Smooth muscle cell (in vitro differentiated cells): ENCODE measurements around the gene LRRC74A. TPM values are rescaled to one million over a fixed set of nuclear protein-coding genes. Genes with fewer than 3 reads are reported as not detected.

ENCODE experiments used
- DNase-seq: peaks from one replicate; lab custom pipeline; 2025; ENCODE audit not compliant: unreplicated experiment; lab: John Stamatoyannopoulos, UW
- H2AFZ ChIP-seq: fragments of 200-600 bp; sonication (generic); 2 replicates; pipeline ENCODE4 v1.6.0; 2016; ENCODE audit warnings: antibody characterized with exemption, low read depth, mild to moderate bottlenecking
- H3F3A ChIP-seq: fragments of 200-600 bp; sonication (generic); 2 replicates; pipeline ENCODE4 v1.6.0; 2017; ENCODE audit warnings: antibody characterized with exemption, low read depth
- H3K27ac ChIP-seq: fragments of 200-600 bp; sonication (generic); 2 replicates; pipeline ENCODE4 v1.5.1; 2016; ENCODE audit warnings: low read depth, mild to moderate bottlenecking
- H3K27me3 ChIP-seq: fragments of 200-600 bp; sonication (generic); 2 replicates; pipeline ENCODE4 v1.6.1; 2016; ENCODE audit warnings: low read depth, mild to moderate bottlenecking
- H3K36me3 ChIP-seq: fragments of 200-600 bp; sonication (generic); 2 replicates; pipeline ENCODE4 v1.5.1; 2016; ENCODE audit warnings: low read depth
- H3K4me1 ChIP-seq: fragments of 200-600 bp; sonication (generic); 2 replicates; pipeline ENCODE4 v1.5.1; 2016; ENCODE audit warnings: low read depth
- H3K4me2 ChIP-seq: fragments of 200-600 bp; sonication (generic); 2 replicates; pipeline ENCODE4 v1.6.0; 2016; ENCODE audit warnings: mild to moderate bottlenecking
- H3K4me3 ChIP-seq: fragments of 200-600 bp; sonication (generic); 2 replicates; pipeline ENCODE4 v1.5.1; 2016; ENCODE audit warnings: mild to moderate bottlenecking
- H3K79me2 ChIP-seq: fragments of 200-600 bp; sonication (generic); 2 replicates; pipeline ENCODE4 v1.6.0; 2016; ENCODE audit warnings: low read depth, mild to moderate bottlenecking
- H3K9ac ChIP-seq: fragments of 200-600 bp; sonication (generic); 2 replicates; pipeline ENCODE4 v1.6.0; 2016; ENCODE audit warnings: low read depth
- H3K9me3 ChIP-seq: fragments of 200-600 bp; sonication (generic); replicated peaks from 2 replicates; pipeline ENCODE4 v1.5.1; 2016; ENCODE audit warnings: low read depth
- H4K20me1 ChIP-seq: fragments of 200-600 bp; sonication (generic); 2 replicates; pipeline ENCODE4 v1.6.0; 2016; ENCODE audit warnings: low read depth
- CTCF ChIP-seq: fragments of 200-600 bp; sonication (generic); IDR thresholded peaks from 2 replicates; pipeline ENCODE4 v1.5.1; 2017; ENCODE audit warnings: borderline replicate concordance, mild to moderate bottlenecking, antibody characterized with exemption; ENCODE audit not compliant: insufficient read depth, poor library complexity, severe bottlenecking
- WGBS: methylation state at CpG from one replicate; pipeline ENCODE4 v1.1.7; 2016; ENCODE audit warnings: low lambda C conversion rate; 5-methylcytosine and 5-hydroxymethylcytosine counted together
- polyA plus RNA-seq: library from polyadenylated mRNA; unstranded; fragments of >200 nt; fragmentation: Nextera tagmentation; extraction: Ambion mirVana; gene quantifications from 2 replicates; pipeline ENCODE4 v1.2.1, GENCODE V29; 2016
- total RNA-seq: library from RNA; depleted of rRNA; stranded (reverse); fragments of >200 nt; gene quantifications from 2 replicates; pipeline ENCODE4 v1.2.3, GENCODE V29; 2014

LRRC74A gene
- total and polyA plus RNA-seq, 2 experiments from 2014 or later, result not detected

GRCh38 chr14:76863724-76864407 is 37.7 kb downstream of the LRRC74A start:
- no peak overlapping the region for H3K9ac ChIP-seq
- no peaks in the 10 kb centered on the region for H3K36me3 ChIP-seq
- peaks cover 3% of the 10 kb centered on the region for H3K27me3 ChIP-seq
- H3K4me2 ChIP-seq, result no peak overlapping the region
- H2AFZ ChIP-seq, result no peak overlapping the region
- 71% methylated on average over 13 of the region's 15 CpGs for WGBS
- no peak for DNase-seq
- H3K27ac ChIP-seq, result no peak overlapping the region
- H3K79me2 ChIP-seq, result no peaks in the 10 kb centered on the region
- H3K9me3 ChIP-seq, result no peaks in the 10 kb centered on the region
- H3F3A ChIP-seq, result no peaks in the 10 kb centered on the region
- H3K4me3 ChIP-seq, result no peak overlapping the region
- no peaks in the 10 kb centered on the region for H4K20me1 ChIP-seq
- H3K4me1 ChIP-seq, result no peaks in the 10 kb centered on the region
- no peak for TF ChIP-seq CTCF

GRCh38 chr14:76866456-76866855 is 40.2 kb downstream of the LRRC74A start:
- Histone ChIP-seq H3K36me3 (no peaks in the 10 kb centered on the region), H2AFZ (no peak overlapping the region), H3K27me3 (peaks cover 2% of the 10 kb centered on the region), H3K27ac (no peak overlapping the region), H3K4me2 (no peak overlapping the region), H3K9ac (no peak overlapping the region), H3K4me1 (no peaks in the 10 kb centered on the region), H4K20me1 (no peaks in the 10 kb centered on the region), H3F3A (no peaks in the 10 kb centered on the region), H3K4me3 (no peak overlapping the region), H3K9me3 (no peaks in the 10 kb centered on the region), H3K79me2 (no peaks in the 10 kb centered on the region)
- no peak for DNase-seq
- WGBS, result 69% methylated on average over 9 of the region's 9 CpGs
- TF ChIP-seq CTCF, result no peak

- no peaks in the 10 kb centered on the region for H3K79me2 ChIP-seq
- 88% methylated on average over 25 of the region's 25 CpGs for WGBS
- DNase-seq, result no peak
- no peak overlapping the region for H2AFZ ChIP-seq
- no peaks in the 10 kb centered on the region for H3F3A ChIP-seq
- no peaks in the 10 kb centered on the region for H4K20me1 ChIP-seq
- no peaks in the 10 kb centered on the region for H3K36me3 ChIP-seq
- no peak overlapping the region for H3K27ac ChIP-seq
- no peaks in the 10 kb centered on the region for H3K9me3 ChIP-seq
- H3K9ac ChIP-seq, result no peak overlapping the region
- TF ChIP-seq CTCF, result no peak
- H3K4me3 ChIP-seq, result no peak overlapping the region
- no peaks in the 10 kb centered on the region for H3K4me1 ChIP-seq
- no peaks in the 10 kb centered on the region for H3K27me3 ChIP-seq
- no peak overlapping the region for H3K4me2 ChIP-seq
Measured at GRCh38 chr14:76867516-76868453, 41.6 kb downstream of the LRRC74A start.
